Heart left ventricle (tissue), 13 donors: ENCODE data around the gene RPL35.

Source experiments
- CTCF ChIP-seq, 12 donors: fragments of 200-600 bp; sonication (generic) in 4 of 12; IDR thresholded peaks; one replicate each; pipeline versions ENCODE4 v1.5.0 to v1.8.0; 2018 to 2022; ENCODE audit warnings: antibody characterized with exemption in 12 of 12, mild to moderate bottlenecking in 5 of 12
- POLR2A ChIP-seq, 2 donors: fragments of 450-650 bp; IDR thresholded peaks; one replicate each; pipeline ENCODE4 v1.6.1; 2017; ENCODE audit warnings: antibody characterized with exemption in 2 of 2, mild to moderate bottlenecking in 2 of 2, moderate library complexity in 2 of 2
- donor health status: ischemic (EF 13 %, LVEDD 7.1; RV severe dilation, severe dysfunction).
- donor health status: DM: no; HTN: yes; CAD: no.
- donor health status: DM: no; HTN: no; CAD: no.
- donor health status: ischemic (EF 25% LVEDD 6.9; RV normal size, moderate dysfunction).
- donor health status: ischemic (EF 25% LVEDD 5.7; RV mildly dilated, moderate dysfunction).
- donor health status: ischemic (EF 35%, LVEDD 5.7; RV mildly dilated, moderate dysfunction).
- donor health status: nonischemic (EF 11% LVEDD 7.7; RV severe dilation, severe dysfunction).
- donor health status: DM: yes; HTN: yes; CAD: no.
- donor health status: PGD.
- donor health status: ischemic (EF 29% LVEDD 5.4; RV normal size, mild dysfunction).
- donor health status: nonischemic (EF 23%, LVEDD 6.1; RV moderate dilation, normal function).

GRCh38 chr9:124899845-124900244 lies 38.1 kb upstream of the RPL35 start:
- TF ChIP-seq CTCF (IDR thresholded peaks at IDR 0.05) (no peak), POLR2A (IDR thresholded peaks at IDR 0.05) (no peak)
